GM10266 (cell line): Measurements from ENCODE around the gene OSBPL10.

Source experiments
- DNase-seq: peaks from one replicate; pipeline ENCODE4 v3.0.0; 2012; ENCODE audit errors: extremely low spot score
- CTCF ChIP-seq: IDR thresholded peaks from 2 replicates; pipeline ENCODE4 v1.5.1; 2012; ENCODE audit warnings: mild to moderate bottlenecking, low read depth; ENCODE audit not compliant: control insufficient read depth, insufficient read depth; ENCODE audit errors: missing control alignments

Gene OSBPL10

GRCh38 chr3:31829826-31830426 is 151.1 kb downstream of the OSBPL10 start:
- DNase-seq, result no peak
- TF ChIP-seq CTCF, result no peak

GRCh38 chr3:31829010-31829409 is 152.1 kb downstream of the OSBPL10 start:
- no peak for DNase-seq
- no peak for TF ChIP-seq CTCF

GRCh38 chr3:31828007-31828406 is 153.1 kb downstream of the OSBPL10 start:
- TF ChIP-seq CTCF, result no peak
- DNase-seq, result no peak

- no peak for TF ChIP-seq CTCF
- no peak for DNase-seq
Measured at GRCh38 chr3:31823184-31823583, 157.9 kb downstream of the OSBPL10 start.

GRCh38 chr3:31821118-31821517 is 159.9 kb downstream of the OSBPL10 start:
- no peak for TF ChIP-seq CTCF

GRCh38 chr3:31819441-31819840 is 161.6 kb downstream of the OSBPL10 start:
- no peak for DNase-seq
- no peak for TF ChIP-seq CTCF

More at GRCh38 chr3:31821118-31821517, 159.9 kb downstream of the OSBPL10 start:
- no peak for DNase-seq

- no peak for TF ChIP-seq CTCF
- DNase-seq, result no peak
Measured at GRCh38 chr3:31817411-31817966, 163.6 kb downstream of the OSBPL10 start.
